HG03175 (cell line): Measurements from ENCODE around the gene PLCXD1.
A peak's percentile ranks its signal among the peaks of the same experiment; 100 is the strongest.
"Not testable (repeated sequence)": the region's sequence is repeated elsewhere in the genome, so short reads cannot be mapped to it uniquely, and the experiment has no call there.

Experiments used
- ATAC-seq: cut with Tn5 transposase; IDR thresholded peaks from one replicate; pipeline ENCODE4 v1.9.1; 2021; ENCODE audit warnings: mild to moderate bottlenecking, moderate library complexity; ENCODE audit not compliant: unreplicated experiment

PLCXD1 gene

DNA sequence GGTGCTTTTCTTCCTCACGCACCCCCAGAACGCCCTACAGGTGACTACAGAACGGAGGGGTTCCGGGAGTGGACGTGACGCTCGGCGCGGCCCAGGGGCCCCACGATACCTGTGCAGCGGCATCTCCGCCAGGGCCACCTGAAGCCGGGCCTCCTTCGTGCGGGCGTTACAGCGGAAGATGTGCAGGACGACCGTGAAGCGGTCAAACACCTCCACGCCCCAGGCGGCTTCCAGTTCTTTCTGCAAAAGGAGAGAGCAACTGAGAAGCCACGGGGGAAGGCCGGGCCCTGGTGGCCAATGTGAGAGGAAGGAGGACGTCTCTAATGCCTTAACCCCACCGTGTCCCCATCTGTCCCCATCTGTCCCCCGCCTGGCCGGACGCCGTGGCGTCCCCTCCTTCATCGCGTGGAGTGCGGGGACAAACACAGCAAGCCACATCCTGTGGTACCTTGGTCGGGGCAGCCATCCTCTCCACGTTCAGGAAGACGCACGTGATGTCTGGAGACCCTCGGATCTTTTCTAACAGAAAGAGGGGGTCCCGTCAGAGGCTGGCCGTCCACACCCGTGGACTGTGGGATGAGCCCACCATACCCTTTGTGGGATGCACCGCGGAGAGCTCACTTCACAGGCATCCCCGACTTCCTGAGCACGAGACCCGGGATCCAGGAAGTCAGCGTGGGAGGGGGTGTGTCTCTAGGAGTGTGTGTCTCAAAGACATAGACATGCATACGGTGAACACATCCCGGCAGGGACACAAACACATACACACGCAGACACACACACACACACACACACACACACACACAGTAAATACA lies 33.8 kb downstream of the PLCXD1 start:
- no peak for ATAC-seq

DNA sequence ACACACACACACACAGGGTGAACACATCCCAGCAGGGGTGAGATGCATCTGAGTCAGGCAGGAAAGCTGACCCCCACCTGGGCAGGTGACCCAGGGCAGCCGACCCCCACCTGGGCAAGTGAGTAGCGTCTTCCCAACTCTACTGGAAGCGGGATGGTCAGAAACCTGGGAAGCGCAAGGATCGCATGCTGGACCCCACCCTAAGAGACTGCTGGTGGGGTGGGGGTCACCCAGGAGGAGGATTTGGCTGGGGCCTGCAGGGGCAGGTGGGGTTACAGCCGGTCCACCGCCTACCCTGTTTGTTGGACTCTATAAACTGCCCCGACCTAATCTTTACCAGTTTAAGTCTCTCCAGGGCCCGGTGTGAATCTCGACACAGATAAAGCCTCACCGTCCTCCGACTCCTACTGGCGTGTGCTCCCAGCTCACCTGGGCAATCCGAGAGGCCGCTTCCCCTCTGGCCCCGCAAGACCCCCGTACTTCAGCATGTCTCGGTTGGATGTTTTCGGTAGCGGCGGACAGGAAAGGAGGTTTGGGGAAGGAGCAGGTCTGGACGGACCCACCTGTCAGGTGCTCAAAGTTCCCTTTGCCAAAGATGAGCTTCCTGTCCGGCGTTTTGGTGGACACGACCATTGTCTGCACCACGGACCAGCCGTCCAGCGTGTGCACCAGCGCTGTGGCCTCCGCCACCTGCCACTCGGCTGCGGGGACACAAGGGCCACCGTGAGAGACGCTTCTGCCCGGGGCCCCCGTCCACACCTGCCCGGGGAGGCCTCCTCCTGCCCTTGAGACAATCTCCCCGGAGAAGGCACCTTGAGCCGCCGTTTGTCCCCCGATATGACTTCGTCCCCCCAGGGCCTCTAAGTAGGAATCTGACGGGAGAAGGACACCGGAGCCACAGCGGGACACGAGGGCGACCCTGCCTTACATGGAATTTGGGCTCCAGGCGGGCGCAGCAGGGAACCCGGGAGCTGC lies 35.5 kb downstream of the PLCXD1 start:
- no peak for ATAC-seq

DNA sequence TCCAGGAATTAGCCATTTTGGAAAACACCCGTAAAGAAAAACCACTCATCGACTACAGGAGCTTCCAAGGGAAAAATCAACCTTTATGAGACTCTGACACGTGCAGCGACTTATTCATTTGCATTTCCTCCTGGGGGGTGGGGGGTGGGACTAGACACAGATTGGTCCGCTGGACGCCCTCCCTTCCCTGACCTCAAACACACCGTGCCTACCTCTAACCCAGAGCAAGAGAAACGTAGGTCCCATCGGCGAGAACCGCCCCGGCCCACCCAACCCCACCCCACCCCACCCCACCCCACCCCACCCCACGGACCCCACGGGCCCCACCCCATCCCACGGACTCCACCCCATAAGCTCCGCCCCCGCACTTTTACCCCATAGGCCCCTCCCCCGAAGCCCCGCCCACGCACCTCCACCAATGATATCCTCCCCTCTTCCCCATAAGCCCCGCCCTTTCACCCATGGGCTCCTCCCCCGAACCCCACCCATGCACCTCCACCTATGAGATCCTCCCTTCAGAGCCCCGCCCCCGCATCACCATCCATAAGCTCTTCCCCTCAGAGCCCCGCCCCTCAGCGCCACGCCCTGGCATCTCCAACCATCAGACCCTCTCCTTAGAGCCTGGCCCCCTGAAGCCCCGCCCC lies 36.4 kb downstream of the PLCXD1 start:
- no peak for ATAC-seq

DNA sequence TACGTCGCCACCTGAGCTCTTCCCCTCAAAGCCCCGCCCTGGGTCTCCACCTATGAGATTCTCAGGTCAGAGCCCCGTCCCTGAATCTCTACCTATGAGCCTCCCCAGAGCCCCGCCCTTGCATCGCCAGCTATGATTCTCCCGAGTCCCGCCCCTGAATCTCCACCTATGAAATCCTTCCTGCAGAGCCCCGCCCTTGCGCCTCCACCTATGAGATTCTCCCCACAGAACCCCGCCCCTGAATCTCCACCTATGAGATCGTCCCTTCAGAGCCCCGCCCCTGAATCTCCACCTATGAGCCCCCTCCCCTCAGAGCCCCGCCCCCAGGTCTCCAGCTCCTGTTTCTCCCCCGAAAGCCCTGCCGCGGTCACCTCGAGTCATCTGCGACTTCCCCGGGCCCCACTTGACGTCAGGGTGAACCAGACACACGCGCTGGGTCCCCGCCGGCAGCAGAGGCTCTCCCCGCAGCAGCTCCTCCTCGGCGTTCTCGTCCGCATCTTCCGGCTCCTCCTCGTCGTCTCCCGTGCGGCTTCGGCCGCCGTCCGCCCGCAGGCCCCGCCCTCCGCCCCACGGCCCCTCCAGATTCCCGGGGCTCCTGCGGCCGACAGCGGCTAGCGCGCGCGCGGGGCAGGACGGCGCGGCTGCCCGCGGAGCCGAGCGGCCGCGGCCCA lies 37.0 kb downstream of the PLCXD1 start:
- peak; percentile 61 for ATAC-seq

DNA sequence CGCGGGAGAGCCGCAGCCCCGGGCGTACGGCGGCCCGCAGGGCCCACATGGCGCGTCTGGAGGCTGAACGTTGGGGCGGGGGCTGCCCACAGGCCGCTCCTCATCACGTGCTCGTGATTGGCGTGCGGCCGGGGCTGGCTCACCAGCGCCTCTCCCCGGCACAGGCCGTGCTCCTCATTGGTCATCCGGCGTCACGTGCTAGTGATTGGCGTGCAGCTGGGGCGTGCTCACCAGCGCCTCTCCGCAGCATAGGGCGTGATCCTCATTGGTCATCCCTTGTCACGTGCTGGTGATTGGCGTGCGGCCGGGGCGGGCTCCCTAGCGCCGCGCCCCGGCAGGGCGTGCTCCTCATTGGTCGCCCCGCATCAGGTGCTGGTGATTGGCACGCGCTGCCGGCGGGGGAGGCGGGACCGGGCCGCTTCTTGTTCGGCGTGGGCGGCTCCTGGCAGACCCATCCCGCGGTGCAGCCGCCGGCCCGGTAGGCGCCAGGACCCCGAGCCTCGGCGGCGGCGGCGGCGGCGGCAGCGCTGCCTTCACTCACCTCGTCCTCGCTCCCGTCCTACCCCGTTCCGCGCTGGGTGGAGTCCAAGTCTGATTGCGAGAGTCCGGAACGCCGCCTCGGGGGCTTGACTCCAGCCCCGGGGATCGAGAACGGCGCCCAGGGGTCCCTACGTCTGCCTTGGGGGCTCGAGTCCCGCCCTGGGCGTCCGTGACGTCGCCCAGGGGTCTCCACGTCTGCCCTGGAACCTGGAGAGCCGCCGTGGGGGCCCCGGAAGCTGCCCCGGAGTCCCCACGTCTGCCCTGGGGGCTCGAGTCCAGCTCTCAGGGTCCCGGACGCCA lies 37.8 kb downstream of the PLCXD1 start, which contains the start of gene GTPBP6:
Gene GTPBP6 (minus strand): TSS at position 58 of the 840 bp plus-strand sequence. CDS start 9 bp downstream, at position 49.
- ATAC-seq = peak; percentile 79

DNA sequence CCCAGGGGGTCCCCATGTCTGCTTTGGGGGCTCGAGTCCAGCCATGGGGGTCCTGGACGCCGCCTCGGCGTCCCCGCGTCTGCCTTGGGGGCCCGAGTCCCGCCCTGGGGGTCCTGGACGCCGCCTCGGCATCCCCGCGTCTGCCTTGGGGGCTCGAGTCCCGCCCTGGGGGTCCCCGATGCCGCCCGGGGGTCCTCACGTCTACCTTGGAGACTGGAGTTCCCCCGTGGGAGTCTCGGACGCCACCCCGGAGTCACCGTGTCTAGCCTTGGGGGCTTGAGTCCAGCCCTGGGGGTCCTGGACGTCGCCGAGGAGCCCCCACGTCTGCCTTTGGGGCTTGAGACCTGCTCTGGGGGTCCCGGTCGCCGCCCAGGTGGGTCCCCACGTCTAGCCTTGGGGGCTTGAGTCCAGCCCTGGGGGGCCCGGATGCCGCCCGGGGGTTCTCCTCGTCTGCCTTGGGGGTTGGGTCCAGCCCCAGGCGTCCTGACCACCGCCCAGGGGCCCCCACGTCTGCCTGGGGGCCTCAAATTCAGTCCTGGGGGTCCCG lies 38.5 kb downstream of the PLCXD1 start:
- ATAC-seq = no peak

DNA sequence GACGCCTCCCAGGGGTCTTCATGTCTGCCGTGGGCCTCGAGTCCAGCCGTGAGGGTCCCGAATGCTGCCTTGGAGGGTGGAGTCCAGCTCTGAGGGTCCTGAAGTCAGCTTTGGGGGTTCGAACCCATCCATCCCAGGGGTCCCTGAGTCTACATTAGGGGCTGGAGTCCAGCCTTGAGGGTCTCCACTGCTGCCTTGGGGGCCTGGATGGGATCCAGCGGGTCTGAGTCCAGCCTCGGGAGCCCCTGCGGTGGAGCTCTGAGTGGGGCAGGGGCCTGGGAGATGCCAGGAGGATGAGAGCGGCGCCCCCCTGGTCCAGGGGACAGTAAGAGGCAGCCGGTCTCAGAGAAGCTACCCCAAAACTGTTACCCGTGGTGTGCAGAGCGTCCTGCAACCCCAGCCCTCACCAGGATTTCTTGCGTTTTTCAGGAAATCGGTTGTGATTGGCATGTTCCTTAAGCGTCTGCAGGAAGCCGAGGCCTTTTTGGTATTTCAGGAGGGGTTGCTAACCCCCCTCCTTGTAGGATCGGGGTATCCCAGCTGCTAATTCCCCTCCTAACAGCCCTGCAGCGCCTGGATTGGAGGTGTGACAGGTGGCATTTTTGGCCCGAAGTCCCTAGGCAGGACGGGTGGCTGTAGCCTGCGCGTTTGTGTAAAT lies 39.1 kb downstream of the PLCXD1 start:
- ATAC-seq = no peak

DNA sequence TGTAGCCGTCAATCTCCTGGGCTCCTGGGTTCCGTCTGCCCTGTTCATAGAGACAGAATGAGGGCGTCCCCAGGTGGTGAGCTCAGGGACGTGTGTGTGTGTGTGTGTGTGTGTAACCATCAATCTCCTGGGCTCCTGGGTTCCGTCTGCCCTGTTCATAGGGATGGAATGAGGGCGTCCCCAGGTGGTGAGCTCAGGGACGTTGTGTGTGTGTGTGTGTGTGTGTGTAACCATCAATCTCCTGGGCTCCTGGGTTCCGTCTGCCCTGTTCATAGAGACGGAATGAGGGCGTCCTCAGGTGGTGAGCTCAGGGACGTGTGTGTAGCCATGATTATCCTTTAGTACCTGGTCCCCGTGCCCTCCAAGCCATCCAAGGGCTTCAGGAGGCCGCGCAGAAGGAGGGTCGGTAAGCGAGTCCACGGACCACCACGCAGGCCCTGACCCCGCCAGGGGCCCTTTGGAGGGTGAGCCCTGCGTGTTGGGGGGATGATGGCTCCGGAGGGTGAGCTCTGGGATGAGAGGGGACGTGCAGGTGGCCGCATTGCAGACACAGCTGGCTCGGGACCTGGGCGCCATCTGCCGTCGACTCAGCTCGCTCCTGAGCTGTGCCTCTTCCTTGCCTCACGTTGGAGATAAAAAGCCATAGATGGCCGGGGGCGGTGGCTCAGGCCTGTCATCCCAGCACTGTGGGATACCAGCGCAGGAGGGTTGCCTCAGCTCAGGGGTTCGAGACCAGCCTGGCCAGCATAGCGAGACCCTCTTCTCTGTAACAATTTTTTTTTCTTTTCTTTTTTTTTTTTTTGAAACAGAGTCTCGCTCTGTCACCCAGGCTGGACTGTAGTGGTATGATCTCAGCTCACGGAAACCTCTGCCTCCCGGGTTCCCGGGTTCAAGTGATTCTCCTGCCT lies 42.8 kb downstream of the PLCXD1 start:
- no peak for ATAC-seq

DNA sequence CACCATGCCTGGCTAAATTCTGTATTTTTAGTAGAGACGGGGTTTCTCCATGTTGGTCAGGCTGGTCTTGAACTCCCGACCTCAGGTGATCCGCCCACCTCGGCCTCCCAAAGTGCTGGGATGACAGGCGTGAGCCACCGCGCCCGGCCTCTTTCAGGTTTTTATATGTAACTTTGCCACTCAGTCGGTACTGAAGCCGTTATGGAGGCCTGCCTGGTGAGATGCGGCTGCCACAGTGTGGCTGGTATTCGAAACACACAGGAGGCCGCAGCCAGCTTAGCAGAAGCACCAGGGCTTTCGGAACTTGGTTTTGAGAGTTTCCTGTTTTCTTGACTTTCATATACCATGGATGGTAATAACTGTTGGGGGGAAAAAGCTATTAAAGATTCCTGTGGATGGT lies 43.5 kb downstream of the PLCXD1 start:
- not testable (repeated sequence) for ATAC-seq

DNA sequence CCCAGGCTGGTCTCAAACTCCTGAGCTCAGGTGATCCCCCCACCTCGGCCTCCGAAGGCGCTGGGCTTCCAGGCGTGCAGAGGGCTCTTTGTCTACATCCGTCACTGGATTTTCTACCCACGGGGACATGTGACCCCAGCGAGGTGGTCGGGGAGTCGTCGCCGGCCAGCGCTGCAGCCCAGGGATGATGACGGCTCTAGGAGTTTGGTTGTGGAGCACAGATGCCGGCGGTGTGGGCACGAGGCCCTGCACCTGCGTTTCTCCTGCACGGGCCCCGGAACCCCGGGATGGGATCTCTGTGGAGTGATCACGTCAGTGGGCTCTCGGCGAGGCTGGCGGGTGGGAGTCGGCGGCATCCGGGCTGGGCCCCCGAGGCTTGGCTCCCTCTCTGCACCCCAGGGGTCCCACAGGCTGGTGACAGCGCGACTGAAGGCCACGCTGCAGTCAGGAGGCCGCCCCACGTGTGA lies 46.5 kb downstream of the PLCXD1 start:
- no peak for ATAC-seq

DNA sequence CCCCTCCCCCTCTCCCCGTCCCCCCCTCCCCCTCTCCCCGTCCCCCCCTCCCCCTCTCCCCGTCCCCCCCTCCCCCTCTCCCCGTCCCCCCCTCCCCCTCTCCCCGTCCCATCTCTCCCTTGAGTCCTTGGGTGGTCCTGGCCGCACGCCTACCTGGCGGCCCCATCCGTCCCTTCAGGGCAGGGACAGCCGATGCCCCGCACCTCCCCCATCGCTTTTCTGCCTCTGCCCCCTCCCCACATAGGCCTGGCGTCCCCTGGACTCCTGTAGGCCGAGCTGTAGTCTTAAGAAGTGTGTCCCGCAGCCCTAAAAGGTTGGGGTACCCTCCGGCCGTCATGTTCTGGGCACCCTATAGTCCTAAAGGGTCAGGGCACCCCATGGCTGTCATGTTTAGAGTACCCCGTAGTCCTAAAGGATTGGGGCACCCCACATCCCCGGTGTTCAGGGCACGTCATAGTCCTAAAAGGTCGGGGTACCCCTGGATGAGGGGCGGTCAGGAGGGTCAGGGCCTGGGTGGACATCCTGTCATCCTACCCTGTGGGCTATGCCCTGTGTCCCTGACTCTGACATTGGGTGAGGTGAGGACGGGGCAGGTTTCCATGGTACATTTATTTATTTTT lies 48.2 kb downstream of the PLCXD1 start:
- ATAC-seq = no peak

DNA sequence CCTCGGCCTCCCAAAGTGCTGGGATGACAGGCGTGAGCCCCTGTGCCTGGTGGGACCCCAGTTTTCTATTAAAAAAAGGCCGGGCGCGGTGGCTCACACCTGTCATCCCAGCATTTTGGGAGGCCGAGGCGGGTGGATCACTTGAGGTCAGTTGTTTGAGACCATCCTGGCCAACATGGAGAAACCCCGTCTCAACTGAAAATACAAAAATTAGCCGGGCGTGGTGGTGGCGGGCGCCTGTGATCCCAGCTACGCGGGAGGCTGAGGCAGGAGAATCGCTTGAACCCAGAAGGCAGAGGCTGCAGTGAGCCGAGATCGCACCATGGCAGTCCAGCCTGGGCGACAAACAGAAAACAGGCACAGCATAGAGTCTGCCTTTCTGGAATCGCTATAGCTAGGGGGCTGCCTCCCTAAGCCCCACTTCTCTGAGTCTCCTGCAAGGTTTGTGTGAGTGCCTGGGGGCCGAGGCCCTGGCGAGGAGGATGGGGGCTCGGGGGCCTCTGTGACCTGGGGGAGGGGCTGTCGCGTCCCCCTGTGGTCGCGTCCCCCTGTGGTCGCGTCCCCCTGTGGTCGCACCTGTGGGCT lies 49.1 kb downstream of the PLCXD1 start:
- not testable (repeated sequence) for ATAC-seq

DNA sequence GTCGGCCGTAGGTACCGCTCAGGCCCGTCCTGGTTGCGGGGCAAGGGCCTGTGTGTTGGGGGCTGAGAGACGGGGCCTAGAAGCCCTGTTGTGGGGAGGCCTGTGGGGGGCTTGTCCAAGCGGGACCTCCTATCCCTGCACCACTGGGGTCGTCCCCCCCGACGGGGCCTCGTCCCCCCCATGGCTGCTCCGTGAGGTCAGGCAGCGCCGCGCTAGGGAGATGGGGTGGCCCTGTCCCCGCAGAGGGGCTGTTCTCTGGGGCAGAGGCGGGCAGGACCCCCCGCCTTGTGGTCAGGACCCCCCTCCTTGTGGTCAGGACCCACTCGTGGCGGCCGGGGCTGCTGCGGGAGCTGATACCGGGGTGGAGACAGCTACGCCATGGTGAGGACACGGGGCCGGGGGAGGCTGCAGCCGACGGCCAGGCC lies 49.6 kb downstream of the PLCXD1 start:
- ATAC-seq = no peak

DNA sequence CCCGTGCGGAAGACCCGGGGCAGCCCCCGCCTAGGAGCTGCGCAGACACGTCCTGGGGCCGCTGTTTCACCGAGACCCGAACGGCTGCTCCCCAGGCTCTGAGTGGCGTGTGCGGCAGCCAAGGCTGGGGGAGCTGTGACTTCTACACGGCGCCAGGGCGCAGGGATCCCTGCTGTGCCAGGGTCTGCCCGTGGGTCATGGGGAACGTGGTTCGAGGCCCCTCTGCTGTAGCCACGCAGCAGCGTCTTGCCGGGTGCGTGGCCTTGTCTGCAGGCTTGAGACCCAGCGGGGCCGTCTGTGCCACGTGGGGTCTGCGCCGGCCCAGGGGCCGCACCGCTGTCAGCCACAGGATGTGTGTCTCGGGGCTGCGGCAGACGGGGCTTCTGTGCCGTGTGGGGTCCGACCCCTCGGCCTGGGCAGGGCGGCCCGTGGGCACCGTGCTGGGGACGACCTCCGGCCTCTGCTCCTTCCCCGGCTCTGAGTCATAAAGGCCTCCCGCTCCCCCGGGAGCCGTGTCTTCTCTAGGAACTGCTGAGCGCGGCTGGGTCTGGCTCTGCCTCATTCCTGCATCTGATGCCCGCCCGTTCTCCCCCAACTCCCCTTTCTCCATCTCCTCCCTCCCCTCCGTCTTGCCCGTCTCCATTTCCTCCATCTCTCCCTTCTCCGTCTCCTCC lies 50.1 kb downstream of the PLCXD1 start:
- ATAC-seq = no peak

DNA sequence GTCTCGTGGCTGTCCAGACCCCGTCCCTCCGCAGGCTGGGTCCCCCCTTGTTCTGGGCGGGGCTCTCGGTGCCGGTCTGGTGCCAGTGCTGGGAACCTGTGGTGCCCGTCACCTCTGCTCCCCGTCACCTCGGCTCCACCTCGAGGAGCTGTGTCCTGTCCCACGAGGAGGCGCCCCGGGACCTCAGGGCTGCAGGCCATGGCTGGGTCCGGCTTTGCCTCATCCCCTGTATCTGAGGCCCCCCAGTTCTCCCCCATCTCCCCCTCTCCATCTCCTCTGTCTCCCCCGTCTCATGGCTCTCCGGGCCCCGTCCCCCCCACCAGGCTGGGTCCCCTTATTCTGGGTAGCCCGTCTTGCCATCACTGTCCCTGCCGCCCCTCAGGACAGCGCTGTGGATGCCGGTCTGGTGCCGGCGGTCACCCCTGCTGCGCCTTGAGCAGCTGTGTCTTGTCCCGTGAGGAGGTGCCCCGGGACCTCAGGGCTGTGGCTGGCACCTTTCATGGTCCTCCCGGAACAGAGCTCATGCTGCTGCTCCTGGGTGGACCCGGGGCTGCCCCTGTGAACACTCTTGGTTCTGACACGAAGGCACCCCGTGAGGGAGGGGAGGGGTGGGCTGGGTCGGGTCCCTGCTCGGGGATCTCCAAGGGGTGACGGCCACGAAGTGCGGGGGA lies 50.8 kb downstream of the PLCXD1 start:
- ATAC-seq = no peak

DNA sequence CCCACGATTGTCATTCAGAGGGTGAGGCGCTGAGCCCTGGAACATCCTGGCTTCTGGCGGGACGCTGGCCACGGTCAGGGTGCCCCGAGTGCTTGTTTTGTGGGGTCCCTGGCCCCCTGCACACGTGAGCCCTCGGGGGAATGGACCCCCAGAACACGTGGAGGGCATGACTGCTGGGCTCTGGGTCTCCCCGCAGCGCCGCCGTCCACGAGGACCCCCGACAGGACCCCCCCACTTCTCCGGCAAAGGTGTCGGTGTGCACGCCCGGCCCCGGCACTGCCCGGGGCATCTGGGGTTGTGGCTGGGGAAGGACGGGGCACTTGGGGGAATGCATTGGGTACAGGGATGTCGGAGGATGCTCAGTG lies 51.3 kb downstream of the PLCXD1 start:
- ATAC-seq = no peak
